K562 (cell line): ENCODE results near the gene MEIG1.

Experiments
- NELFE ChIP-seq: IDR thresholded peaks from 2 replicates; pipeline ENCODE4 v1.6.1; 2011; ENCODE audit warnings: mild to moderate bottlenecking; ENCODE audit not compliant: insufficient read depth, insufficient read length
- RBM22 ChIP-seq: fragments of 200-400 bp; formaldehyde crosslinking; IDR thresholded peaks from 2 replicates; pipeline ENCODE4 v1.6.1; 2018; ENCODE audit warnings: low read length, low read depth; ENCODE audit not compliant: poor library complexity, severe bottlenecking
- SIN3A ChIP-seq, 2 experiments: fragments of 150-350 bp in 1 of 2; IDR thresholded peaks; 2 replicates each; pipeline ENCODE4 v1.6.1; 2011 to 2016; ENCODE audit warnings: borderline replicate concordance in 2 of 2, low read depth in 2 of 2, low read length in 2 of 2, mild to moderate bottlenecking in 2 of 2, moderate library complexity in 2 of 2; ENCODE audit not compliant: control insufficient read depth in 1 of 2
- TAF1 ChIP-seq: IDR thresholded peaks from 2 replicates; pipeline ENCODE4 v1.6.1; 2011; ENCODE audit warnings: mild to moderate bottlenecking, low read length, moderate library complexity; ENCODE audit not compliant: insufficient read depth, control insufficient read depth, severe bottlenecking; ENCODE audit errors: extremely low read depth
- ZNF217 ChIP-seq: sonication (generic); formaldehyde crosslinking; IDR thresholded peaks from 2 replicates; pipeline ENCODE4 v1.8.0; 2022; ENCODE audit warnings: mild to moderate bottlenecking, missing genetic modification reagents

- TF ChIP-seq RBM22 (no peak), SIN3A (IDR thresholded peaks at IDR 0.05; ENCODE audit: borderline replicate concordance in 2 of 2, control insufficient read depth in 1 of 2, low read depth in 2 of 2, low read length in 2 of 2) (no peak), ZNF217 (CRISPR knock-in tag) (no peak), TAF1 (no peak), NELFE (no peak)
These were observed 14.1 kb upstream of the MEIG1 start for GRCh38 chr10:14945108-14945507.
